Uterus (tissue), 2 donors: ENCODE results near the gene IPO8.

Source experiments
- POLR2A ChIP-seq, 2 donors: fragments of 450-650 bp; IDR thresholded peaks; one replicate each; pipeline ENCODE4 v1.6.1; 2016; ENCODE audit warnings: antibody characterized with exemption in 2 of 2, mild to moderate bottlenecking in 1 of 2, moderate library complexity in 1 of 2
- TF ChIP-seq, protein P1 (sequence below), 4 experiments: fragments of 200-600 bp in 2 of 4; fragments of 450-650 bp in 2 of 4; sonication (generic) in 2 of 4; IDR thresholded peaks; one replicate each; pipeline ENCODE4 v1.5.1; 2016 to 2019; ENCODE audit warnings: antibody characterized with exemption in 4 of 4, mild to moderate bottlenecking in 2 of 4, moderate library complexity in 1 of 4

DNA sequence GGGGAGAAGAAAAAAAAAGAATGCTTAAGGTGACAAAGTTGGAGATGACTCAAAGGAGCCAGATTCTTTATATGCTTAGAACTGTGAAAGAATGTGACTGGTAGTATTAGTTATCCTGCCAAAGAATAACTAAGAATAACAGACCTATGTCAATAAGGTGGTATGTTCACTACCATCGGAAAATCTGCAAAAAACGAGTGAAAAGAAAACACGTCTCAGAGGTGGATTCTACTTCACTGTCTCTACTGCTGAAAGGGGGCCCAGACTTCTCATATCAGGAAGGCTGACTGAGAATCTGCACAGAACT is 64.7 kb downstream of the IPO8 start:
- TF ChIP-seq, protein P1, sequence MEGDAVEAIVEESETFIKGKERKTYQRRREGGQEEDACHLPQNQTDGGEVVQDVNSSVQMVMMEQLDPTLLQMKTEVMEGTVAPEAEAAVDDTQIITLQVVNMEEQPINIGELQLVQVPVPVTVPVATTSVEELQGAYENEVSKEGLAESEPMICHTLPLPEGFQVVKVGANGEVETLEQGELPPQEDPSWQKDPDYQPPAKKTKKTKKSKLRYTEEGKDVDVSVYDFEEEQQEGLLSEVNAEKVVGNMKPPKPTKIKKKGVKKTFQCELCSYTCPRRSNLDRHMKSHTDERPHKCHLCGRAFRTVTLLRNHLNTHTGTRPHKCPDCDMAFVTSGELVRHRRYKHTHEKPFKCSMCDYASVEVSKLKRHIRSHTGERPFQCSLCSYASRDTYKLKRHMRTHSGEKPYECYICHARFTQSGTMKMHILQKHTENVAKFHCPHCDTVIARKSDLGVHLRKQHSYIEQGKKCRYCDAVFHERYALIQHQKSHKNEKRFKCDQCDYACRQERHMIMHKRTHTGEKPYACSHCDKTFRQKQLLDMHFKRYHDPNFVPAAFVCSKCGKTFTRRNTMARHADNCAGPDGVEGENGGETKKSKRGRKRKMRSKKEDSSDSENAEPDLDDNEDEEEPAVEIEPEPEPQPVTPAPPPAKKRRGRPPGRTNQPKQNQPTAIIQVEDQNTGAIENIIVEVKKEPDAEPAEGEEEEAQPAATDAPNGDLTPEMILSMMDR (IDR thresholded peaks at IDR 0.05) = no peak
- no peak for TF ChIP-seq POLR2A (IDR thresholded peaks at IDR 0.05)
